ENCODE results near the gene TERB1. TPM values are rescaled to one million over a fixed set of nuclear protein-coding genes. Genes with fewer than 3 reads are reported as not detected.

The TERB1 gene
- total RNA-seq, 2 donors from 2014 or later: 0.14 TPM; not detected in 1

GRCh38 chr16:66728117-66728787 lies 73.1 kb downstream of the TERB1 start:
- peak; percentile 64 to 71 for ATAC-seq (replicated peaks in 1 of 2)
- Mint-ChIP-seq H3K4me3 (no peak overlapping the region), H3K4me1 (ENCODE audit: low read depth) (no peaks in the 10 kb centered on the region), H3K9me3 (no peaks in the 10 kb centered on the region), H3K27ac (peak overlapping the region; percentile 58), H3K36me3 (ENCODE audit: insufficient read depth in 2 of 2) (peaks cover 6 to 34% of the 10 kb centered on the region in 2 donors), H3K27me3 (ENCODE audit: low read depth) (no peaks in the 10 kb centered on the region)
- DNase-seq: no peak

DNA sequence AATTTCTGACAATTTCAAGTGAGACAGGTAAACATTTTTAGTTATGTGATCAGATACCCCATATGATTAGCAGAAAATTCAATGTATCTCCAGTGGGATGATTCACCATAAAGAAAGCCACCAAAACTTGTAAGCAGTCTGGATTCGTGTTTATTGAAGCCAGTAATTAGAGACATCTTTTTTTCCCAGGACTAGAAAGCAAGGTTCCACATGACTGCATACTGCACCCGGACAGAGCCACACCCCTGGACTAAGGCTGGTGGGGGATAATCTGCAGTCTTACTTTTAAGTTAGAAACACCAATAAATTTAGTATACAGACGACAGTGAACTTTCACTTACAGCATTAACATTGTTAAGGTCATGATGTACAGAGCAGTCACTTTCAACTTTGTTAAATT lies 80.6 kb downstream of the TERB1 start:
- DNase-seq (no peak), ATAC-seq (replicated peaks in 1 of 2) (no peak)
- no peaks in the 10 kb centered on the region for H3K4me1 Mint-ChIP-seq (ENCODE audit: low read depth)
- no peaks in the 10 kb centered on the region for H3K27me3 Mint-ChIP-seq (ENCODE audit: low read depth)
- no peaks in the 10 kb centered on the region for H3K9me3 Mint-ChIP-seq
- H3K4me3 Mint-ChIP-seq: no peak overlapping the region
- peaks cover 6 to 11% of the 10 kb centered on the region in 2 donors for H3K36me3 Mint-ChIP-seq (ENCODE audit: insufficient read depth in 2 of 2)
- H3K27ac Mint-ChIP-seq: no peak overlapping the region

DNA sequence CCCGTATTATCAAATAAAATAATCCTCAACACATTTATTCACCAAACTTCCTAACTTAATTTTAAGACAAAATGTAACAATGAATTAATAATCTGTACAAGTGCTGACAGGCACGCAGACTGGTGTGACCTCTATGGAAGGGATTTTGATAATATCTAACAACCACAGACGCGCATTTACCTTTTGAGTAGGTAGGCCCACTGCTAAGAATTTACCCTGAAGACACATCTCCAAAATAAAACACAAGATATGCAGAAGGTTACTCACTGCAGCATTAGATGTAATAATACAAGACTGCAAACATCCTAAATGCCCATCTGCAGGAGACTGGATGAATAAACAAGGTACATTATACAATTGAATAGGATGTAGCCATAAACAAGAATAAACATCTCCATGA lies 82.1 kb downstream of the TERB1 start:
- no peak overlapping the region for H3K4me3 Mint-ChIP-seq
- peaks cover 2 to 4% of the 10 kb centered on the region in 2 donors for H3K36me3 Mint-ChIP-seq (ENCODE audit: insufficient read depth in 2 of 2)
- H3K4me1 Mint-ChIP-seq (ENCODE audit: low read depth): no peaks in the 10 kb centered on the region
- no peaks in the 10 kb centered on the region for H3K9me3 Mint-ChIP-seq
- DNase-seq: no peak
- H3K27ac Mint-ChIP-seq: no peak overlapping the region
- H3K27me3 Mint-ChIP-seq (ENCODE audit: low read depth): no peaks in the 10 kb centered on the region
- ATAC-seq (replicated peaks in 1 of 2): no peak

DNA sequence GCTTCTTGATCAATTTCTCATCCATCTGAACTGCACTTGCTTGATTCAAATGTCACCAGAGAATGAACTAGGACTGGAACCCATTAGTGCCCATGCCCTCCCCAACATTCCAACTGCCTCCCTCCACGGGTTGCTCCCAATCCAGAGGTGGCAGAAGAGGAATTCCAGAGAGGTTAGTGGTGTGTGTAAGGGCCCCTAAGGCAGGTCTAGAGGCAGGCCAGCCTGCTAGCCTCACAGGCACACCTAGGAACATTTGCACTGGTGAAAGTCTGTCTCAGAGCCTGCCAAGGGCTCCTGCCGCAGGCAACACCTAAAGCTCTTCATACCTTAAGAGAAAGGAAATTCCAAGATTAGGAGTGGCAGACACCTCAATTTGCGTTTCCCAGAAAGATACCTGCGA lies 83.6 kb downstream of the TERB1 start:
- no peaks in the 10 kb centered on the region for H3K36me3 Mint-ChIP-seq (ENCODE audit: insufficient read depth in 2 of 2)
- no peak overlapping the region for H3K27ac Mint-ChIP-seq
- H3K4me3 Mint-ChIP-seq: no peak overlapping the region
- no peak for DNase-seq
- H3K9me3 Mint-ChIP-seq: no peaks in the 10 kb centered on the region
- peaks cover 2% of the 10 kb centered on the region for H3K27me3 Mint-ChIP-seq (ENCODE audit: low read depth)
- ATAC-seq (replicated peaks in 1 of 2): no peak
- no peaks in the 10 kb centered on the region for H3K4me1 Mint-ChIP-seq (ENCODE audit: low read depth)

DNA sequence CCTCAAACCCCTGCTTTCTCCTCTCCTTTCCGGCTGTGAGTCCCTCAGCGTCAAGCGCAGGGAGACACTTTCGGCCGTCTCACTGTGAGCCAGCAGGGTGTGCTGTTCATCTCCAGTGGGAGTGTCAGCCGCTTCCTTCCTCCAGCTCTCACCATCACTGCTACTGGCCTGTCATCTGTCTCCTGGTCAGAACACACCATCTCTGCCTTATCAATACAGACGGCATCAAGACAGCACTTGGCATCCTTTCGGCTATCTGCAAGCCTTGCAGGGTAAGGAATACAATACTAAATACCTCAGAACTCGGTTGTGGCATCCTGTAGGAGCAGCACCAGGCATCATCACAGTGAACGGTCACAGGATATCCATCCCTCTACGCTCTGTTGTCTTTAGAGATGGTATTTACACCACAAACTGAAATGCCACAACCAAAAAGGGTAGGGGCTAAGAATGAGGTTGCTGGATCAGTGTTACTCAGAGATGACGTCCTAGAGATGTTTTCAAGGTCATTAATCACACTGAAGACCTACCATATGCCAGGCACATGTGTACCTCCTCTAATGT lies 84.2 kb downstream of the TERB1 start:
- Mint-ChIP-seq H3K27ac (no peak overlapping the region), H3K9me3 (no peaks in the 10 kb centered on the region), H3K27me3 (ENCODE audit: low read depth) (peaks cover 8% of the 10 kb centered on the region), H3K4me1 (ENCODE audit: low read depth) (no peaks in the 10 kb centered on the region), H3K4me3 (no peak overlapping the region), H3K36me3 (ENCODE audit: insufficient read depth in 2 of 2) (no peaks in the 10 kb centered on the region)
- no peak for DNase-seq
- ATAC-seq (replicated peaks in 1 of 2): no peak

- Mint-ChIP-seq H3K4me1 (ENCODE audit: low read depth) (no peaks in the 10 kb centered on the region), H3K4me3 (no peak overlapping the region), H3K27ac (no peak overlapping the region), H3K9me3 (no peaks in the 10 kb centered on the region), H3K27me3 (ENCODE audit: low read depth) (peaks cover 8% of the 10 kb centered on the region), H3K36me3 (ENCODE audit: insufficient read depth in 2 of 2) (no peaks in the 10 kb centered on the region)
- DNase-seq (no peak), ATAC-seq (replicated peaks in 1 of 2) (no peak)
These were observed 86.6 kb downstream of the TERB1 start for GRCh38 chr16:66714654-66715307.

DNA sequence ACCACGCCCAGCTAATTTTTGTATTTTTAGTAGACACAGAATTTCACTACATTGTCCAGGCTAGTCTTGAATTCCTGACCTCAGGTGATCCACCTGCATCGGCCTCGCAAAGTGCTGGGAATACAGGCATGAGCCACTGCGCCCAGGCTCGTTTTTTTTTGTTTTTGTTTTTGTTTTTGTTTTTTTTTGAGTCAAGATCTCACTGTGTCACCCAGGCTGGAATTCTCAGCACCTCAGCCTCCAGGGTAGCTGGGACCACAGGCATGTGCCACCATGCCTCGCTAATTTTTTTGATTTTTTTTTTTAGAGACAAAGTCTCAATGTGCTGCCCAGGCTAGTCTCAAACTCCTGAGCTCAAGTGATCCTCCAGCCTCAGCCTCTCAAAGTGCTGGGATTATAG lies 87.3 kb downstream of the TERB1 start:
- no peaks in the 10 kb centered on the region for H3K9me3 Mint-ChIP-seq
- H3K27me3 Mint-ChIP-seq (ENCODE audit: low read depth): peaks cover 8% of the 10 kb centered on the region
- ATAC-seq (replicated peaks in 1 of 2): no peak
- no peak for DNase-seq
- H3K4me1 Mint-ChIP-seq (ENCODE audit: low read depth): no peaks in the 10 kb centered on the region
- H3K27ac Mint-ChIP-seq: no peak overlapping the region
- no peak overlapping the region for H3K4me3 Mint-ChIP-seq
- no peaks in the 10 kb centered on the region for H3K36me3 Mint-ChIP-seq (ENCODE audit: insufficient read depth in 2 of 2)

GRCh38 chr16:66713076-66713475 lies 88.3 kb downstream of the TERB1 start:
- peaks cover 8% of the 10 kb centered on the region for H3K27me3 Mint-ChIP-seq (ENCODE audit: low read depth)
- H3K4me3 Mint-ChIP-seq: no peak overlapping the region
- H3K27ac Mint-ChIP-seq: no peak overlapping the region
- no peak for DNase-seq
- no peaks in the 10 kb centered on the region for H3K36me3 Mint-ChIP-seq (ENCODE audit: insufficient read depth in 2 of 2)
- H3K9me3 Mint-ChIP-seq: no peaks in the 10 kb centered on the region
- ATAC-seq (replicated peaks in 1 of 2): peak; percentile 9 to 27
- H3K4me1 Mint-ChIP-seq (ENCODE audit: low read depth): no peaks in the 10 kb centered on the region

GRCh38 chr16:66712512-66712911 lies 88.9 kb downstream of the TERB1 start:
- ATAC-seq (replicated peaks in 1 of 2): peak; percentile 48 to 51
- DNase-seq: no peak
- Mint-ChIP-seq H3K4me3 (no peak overlapping the region), H3K27me3 (ENCODE audit: low read depth) (peaks cover 10% of the 10 kb centered on the region), H3K36me3 (ENCODE audit: insufficient read depth in 2 of 2) (no peaks in the 10 kb centered on the region), H3K27ac (peak overlapping the region; percentile 5), H3K4me1 (ENCODE audit: low read depth) (no peaks in the 10 kb centered on the region), H3K9me3 (no peaks in the 10 kb centered on the region)

GRCh38 chr16:66711581-66711980 lies 89.8 kb downstream of the TERB1 start:
- H3K9me3 Mint-ChIP-seq: no peaks in the 10 kb centered on the region

DNA sequence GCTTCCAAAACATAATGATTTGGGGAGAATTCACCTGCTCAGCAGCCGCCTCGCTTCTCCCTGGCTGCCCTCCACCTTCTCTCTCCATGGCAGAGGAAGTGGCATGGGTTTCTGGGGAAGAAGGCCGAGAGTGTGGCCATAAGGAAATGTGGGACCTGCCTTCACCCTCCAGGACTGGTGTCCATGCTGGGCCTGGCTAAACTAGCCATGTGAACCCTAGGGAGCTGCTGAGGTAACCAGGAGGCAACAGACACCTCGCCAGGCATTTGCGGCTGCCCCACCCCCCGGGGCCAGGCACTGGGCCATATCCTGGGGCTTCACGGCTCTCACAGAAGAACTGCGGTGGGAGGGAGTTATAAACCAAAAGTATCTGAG lies 94.9 kb downstream of the TERB1 start:
- H3K27ac Mint-ChIP-seq: no peak overlapping the region
- ATAC-seq (replicated peaks in 1 of 2): no peak
- H3K27me3 Mint-ChIP-seq (ENCODE audit: low read depth): peaks cover 5% of the 10 kb centered on the region

More at GRCh38 chr16:66711581-66711980, 89.8 kb downstream of the TERB1 start:
- Mint-ChIP-seq H3K4me3 (no peak overlapping the region), H3K36me3 (ENCODE audit: insufficient read depth in 2 of 2) (no peaks in the 10 kb centered on the region), H3K27ac (no peak overlapping the region), H3K27me3 (ENCODE audit: low read depth) (peaks cover 13% of the 10 kb centered on the region), H3K4me1 (ENCODE audit: low read depth) (no peaks in the 10 kb centered on the region)
- DNase-seq (no peak), ATAC-seq (replicated peaks in 1 of 2) (no peak)

GRCh38 chr16:66705790-66706505 lies 95.4 kb downstream of the TERB1 start:
- ATAC-seq (replicated peaks in 1 of 2) (no peak), DNase-seq (no peak)
- Mint-ChIP-seq H3K27me3 (ENCODE audit: low read depth) (peaks cover 5% of the 10 kb centered on the region), H3K4me3 (no peak overlapping the region), H3K27ac (no peak overlapping the region), H3K9me3 (no peaks in the 10 kb centered on the region), H3K4me1 (ENCODE audit: low read depth) (no peaks in the 10 kb centered on the region), H3K36me3 (ENCODE audit: insufficient read depth in 2 of 2) (no peaks in the 10 kb centered on the region)

More for the DNA sequence above, 94.9 kb downstream of the TERB1 start:
- no peak for DNase-seq
- no peaks in the 10 kb centered on the region for H3K4me1 Mint-ChIP-seq (ENCODE audit: low read depth)
- H3K36me3 Mint-ChIP-seq (ENCODE audit: insufficient read depth in 2 of 2): no peaks in the 10 kb centered on the region
- H3K4me3 Mint-ChIP-seq: no peak overlapping the region
- no peaks in the 10 kb centered on the region for H3K9me3 Mint-ChIP-seq
